Dedifferentiated amniotic fluid mesenchymal stem cell (primary cell): ENCODE measurements around the gene ZC3H18.

Experiments used
- DNase-seq: peaks from one replicate; pipeline ENCODE4 v3.0.0-alpha.2; 2016; ENCODE audit errors: extremely low spot score

Gene ZC3H18

GRCh38 chr16:88678224-88678979, 108.2 kb downstream of the ZC3H18 start:
- DNase-seq = no peak

- DNase-seq = no peak
These were observed 110.4 kb downstream of the ZC3H18 start for GRCh38 chr16:88680554-88681083.

- no peak for DNase-seq
These were observed 111.0 kb downstream of the ZC3H18 start for GRCh38 chr16:88681084-88681680.
